NCI-H82 treated with DMSO at 0.1 percent for 48 hours (cell line): Measurements from ENCODE around the gene ACTN4.
A peak's percentile ranks its signal among the peaks of the same experiment; 100 is the strongest.

Experiments
- DNase-seq: peaks from one replicate; lab custom pipeline; 2025; ENCODE audit not compliant: unreplicated experiment; lab: John Stamatoyannopoulos, UW

Gene ACTN4

GRCh38 chr19:38676878-38677646 lies 29.6 kb downstream of the ACTN4 start:
- no peak for DNase-seq

- no peak for DNase-seq
Measured at GRCh38 chr19:38678217-38678890, 30.9 kb downstream of the ACTN4 start.

- DNase-seq = no peak
Measured at GRCh38 chr19:38678891-38679494, 31.5 kb downstream of the ACTN4 start.

GRCh38 chr19:38679839-38680238 lies 32.4 kb downstream of the ACTN4 start:
- no peak for DNase-seq

DNA sequence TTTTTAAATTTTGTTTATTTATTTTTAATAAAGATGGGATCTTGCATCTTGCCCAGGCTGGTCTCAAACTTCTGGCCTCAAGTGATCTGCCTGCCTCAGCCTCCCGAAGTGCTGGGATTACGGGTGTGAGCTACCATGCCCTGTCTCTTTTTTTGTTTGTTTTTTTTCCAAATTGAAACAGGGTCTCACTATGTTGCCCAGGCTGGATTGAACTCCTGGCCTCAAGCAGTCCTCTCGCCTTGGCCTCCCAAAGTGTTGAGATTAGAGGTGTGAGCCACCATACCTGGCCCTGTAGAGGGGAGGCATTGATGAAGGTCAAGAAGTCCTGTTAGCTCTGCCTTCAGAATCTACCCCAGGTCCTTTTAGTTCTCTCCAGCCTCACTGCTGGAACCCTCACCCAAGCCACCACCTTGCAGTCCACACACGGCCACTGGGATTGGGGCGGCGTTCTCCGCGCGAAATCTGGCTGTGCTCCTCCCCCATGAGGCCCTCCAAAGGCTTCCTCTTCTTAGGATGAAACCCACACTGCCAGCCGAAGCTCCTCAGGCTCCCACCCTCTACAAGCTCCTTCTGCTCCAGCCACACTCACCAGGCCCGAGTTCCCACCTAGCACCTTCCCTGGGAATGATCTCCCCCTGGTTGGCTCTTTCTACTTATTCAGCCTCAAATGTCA lies 34.9 kb downstream of the ACTN4 start:
- DNase-seq = no peak

DNA sequence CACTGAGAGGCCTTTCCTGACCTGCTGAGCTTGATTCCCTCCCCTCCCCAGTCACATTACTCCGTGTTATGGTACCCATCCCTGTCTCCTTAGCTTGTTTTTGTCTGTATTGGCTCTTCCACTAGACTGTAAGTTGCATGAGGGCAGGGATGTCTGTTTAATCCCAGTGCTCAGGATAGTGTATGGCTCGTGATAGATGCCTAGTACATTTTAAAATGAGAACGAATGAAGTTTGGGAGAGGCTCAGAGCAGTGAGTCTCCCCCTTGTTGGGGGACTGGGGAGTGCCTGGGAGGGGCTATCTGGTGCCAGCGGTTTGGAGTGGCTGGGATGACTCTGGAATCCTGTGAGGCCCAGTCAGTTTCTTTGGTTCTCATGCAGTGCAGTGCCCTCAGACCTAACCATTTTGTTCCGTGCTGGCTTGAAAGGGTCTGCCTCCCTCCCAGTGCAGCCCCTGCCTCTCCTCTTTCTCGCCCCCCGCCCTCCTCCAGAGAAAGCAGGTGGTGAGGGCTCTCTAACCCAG lies 35.5 kb downstream of the ACTN4 start:
- no peak for DNase-seq

DNA sequence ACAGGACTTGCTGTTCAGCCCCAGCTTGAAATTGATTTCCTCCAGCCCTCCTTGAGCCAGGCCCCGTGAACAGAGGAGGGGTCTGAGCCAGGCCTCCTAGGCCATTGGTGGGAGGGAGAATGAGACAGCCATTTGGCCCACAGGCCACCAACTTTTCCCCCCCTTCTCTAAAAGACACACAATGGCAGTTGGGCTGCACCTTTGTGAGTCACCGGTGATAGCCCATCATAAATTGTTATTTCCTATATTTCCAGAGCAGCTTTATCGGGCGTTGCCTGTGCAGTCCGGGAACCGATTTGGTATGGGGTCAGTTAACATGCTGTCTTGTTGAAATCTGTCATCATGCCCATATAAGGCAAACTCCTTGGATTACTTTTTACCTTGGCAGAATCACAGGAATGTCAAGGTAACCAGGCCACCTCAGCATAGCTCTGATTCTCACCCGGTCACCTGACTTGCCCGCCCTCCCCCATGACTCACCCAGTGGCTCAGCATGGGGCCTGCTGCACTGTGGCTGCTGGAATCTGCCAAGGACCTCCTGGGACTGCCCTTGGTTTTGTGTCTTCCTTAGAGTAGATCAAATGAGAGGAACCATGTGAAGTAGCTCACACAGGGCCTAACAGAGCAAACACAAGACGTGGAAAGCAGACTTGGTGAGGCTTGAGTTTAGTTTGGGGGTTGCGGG lies 36.1 kb downstream of the ACTN4 start:
- DNase-seq = no peak

GRCh38 chr19:38684078-38684861 lies 36.8 kb downstream of the ACTN4 start:
- DNase-seq = no peak

DNA sequence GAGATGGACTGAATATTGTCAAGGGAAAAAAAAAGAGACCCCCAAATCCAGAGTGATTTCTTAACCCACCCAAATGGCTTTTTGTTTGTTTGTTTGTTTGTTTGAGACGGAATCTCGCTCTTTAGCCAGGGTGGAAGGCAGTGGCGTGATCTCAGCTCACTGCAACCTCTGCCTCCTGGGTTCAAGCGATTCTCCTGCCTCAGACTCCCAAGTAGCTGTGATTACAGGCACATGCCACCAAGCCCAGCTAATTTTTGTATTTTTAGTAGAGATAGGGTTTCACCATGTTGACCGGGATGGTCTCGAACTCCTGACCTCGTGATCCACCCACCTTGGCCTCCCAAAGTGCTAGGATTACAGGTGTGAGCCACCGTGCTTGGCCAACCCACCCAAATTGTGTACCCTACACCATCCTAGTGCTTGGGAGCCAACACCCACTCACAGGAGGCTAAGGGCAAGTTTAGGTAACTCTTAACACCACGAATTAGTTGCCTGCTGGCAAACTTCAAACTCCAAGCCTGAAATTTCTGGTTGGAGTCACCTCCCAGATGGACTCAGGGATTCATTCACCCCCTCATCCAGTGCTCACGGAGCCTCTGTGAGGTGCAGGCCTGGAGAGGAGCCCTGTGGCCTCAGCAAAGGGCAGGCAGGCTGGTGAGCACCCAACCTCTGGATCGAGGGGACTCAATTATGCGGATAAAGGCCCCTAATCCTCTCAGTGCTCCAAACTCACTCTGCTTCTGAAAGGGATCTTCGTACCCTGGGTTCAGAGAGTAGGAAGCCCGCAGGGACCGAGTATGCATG lies 37.6 kb downstream of the ACTN4 start:
- peak; percentile 68 for DNase-seq

- DNase-seq = peak; percentile 80
Measured at GRCh38 chr19:38685666-38686529, 38.4 kb downstream of the ACTN4 start.

GRCh38 chr19:38686530-38686888 lies 39.1 kb downstream of the ACTN4 start:
- DNase-seq = no peak

GRCh38 chr19:38687837-38688378 lies 40.5 kb downstream of the ACTN4 start:
- DNase-seq = no peak

DNA sequence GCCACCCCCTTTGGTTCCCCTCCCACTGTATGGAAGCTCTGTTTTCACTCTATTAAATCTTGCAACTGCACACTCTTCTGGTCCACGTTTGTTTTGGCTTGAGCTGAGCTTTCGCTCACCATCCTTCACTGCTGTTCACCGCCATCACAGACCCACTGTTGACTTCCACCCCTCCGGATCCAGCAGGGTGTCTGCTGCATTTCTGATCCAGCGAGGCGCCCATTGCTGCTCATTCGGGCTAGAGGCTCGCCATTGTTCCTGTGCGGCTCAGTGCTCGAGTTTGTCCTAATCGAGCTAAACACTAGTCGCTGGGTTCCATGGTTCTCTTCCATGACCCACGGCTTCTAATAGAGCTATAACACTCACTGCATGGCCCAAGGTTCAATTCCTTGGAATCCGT lies 42.7 kb downstream of the ACTN4 start:
- DNase-seq = no peak

DNA sequence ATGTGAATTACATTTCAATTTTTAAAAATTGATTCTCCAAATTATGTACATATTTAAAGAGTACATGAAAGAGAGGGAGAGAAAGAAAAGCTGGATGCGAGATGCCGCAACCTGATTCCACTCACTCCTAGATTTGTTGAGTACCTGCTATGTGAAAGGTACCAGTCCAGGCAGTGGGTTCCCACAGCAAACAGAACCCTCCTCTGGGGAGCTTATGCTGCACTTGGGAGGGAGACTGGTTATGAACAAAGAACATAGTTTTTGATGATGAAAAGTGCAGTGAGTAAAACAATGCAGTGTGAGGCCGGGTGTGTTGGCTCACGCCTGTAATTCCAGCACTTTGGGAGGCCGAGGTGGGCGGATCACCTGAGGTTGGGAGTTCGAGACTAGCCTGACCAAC lies 43.4 kb downstream of the ACTN4 start:
- DNase-seq = no peak

- DNase-seq = no peak
Measured at GRCh38 chr19:38691938-38692457, 44.5 kb downstream of the ACTN4 start.

GRCh38 chr19:38692458-38693379 lies 45.3 kb downstream of the ACTN4 start:
- DNase-seq = no peak
